ENCODE measurements around the gene SNRPA. TPM values are rescaled to one million over a fixed set of nuclear protein-coding genes. Genes with fewer than 3 reads are reported as not detected.
A peak's percentile ranks its signal among the peaks of the same experiment; 100 is the strongest.

The SNRPA gene
- total and polyA plus RNA-seq, 2 experiments from 2014 or later = 145 to 230 TPM

DNA sequence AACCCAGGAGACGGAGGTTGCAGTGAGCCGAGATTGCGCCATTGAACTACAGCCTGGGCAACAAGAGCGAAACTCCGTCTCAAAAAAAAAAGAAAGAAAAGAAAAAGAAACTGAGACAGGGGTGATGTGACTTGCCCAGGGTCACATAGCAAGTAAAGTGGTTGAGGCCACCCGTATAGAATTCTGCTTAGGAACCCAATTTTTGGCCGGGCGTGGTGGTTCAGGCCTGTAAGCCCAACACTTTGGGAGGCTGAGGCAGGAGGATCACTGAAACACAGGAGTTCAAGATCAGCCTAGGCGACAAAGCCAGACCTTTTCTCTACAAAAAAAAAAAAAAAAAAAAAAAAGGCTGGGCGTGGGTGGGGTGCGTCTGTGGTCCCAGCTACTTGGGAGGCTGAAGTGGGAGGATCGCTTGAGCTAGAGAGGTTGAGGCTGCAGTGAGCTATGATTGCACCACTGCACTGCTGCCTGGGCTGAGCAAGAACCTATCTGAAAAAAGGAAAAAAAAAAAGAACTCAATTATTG is 1.3 kb downstream of the SNRPA start:
- Histone ChIP-seq H3K27ac (no peak overlapping the region), H3K9me3 (ENCODE audit: low read depth) (no peaks in the 10 kb centered on the region), H3K27me3 (no peaks in the 10 kb centered on the region), H3K4me1 (ENCODE audit: low read depth) (peaks cover 16% of the 10 kb centered on the region), H3K36me3 (peaks cover 5% of the 10 kb centered on the region), H3K4me3 (peak overlapping the region; percentile 64)
- DNase-seq (ENCODE audit: low read depth in 1 of 2, low spot score in 1 of 2) = no peak
- TF ChIP-seq, protein P1, sequence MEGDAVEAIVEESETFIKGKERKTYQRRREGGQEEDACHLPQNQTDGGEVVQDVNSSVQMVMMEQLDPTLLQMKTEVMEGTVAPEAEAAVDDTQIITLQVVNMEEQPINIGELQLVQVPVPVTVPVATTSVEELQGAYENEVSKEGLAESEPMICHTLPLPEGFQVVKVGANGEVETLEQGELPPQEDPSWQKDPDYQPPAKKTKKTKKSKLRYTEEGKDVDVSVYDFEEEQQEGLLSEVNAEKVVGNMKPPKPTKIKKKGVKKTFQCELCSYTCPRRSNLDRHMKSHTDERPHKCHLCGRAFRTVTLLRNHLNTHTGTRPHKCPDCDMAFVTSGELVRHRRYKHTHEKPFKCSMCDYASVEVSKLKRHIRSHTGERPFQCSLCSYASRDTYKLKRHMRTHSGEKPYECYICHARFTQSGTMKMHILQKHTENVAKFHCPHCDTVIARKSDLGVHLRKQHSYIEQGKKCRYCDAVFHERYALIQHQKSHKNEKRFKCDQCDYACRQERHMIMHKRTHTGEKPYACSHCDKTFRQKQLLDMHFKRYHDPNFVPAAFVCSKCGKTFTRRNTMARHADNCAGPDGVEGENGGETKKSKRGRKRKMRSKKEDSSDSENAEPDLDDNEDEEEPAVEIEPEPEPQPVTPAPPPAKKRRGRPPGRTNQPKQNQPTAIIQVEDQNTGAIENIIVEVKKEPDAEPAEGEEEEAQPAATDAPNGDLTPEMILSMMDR (IDR thresholded peaks at IDR 0.05; ENCODE audit: low read depth, low read length) = no peak

GRCh38 chr19:40754611-40755247 is 3.7 kb downstream of the SNRPA start:
- Histone ChIP-seq H3K4me1 (ENCODE audit: low read depth) (peaks cover 2% of the 10 kb centered on the region), H3K27ac (peak overlapping the region; percentile 36), H3K36me3 (peaks cover 17% of the 10 kb centered on the region), H3K9me3 (ENCODE audit: low read depth) (no peaks in the 10 kb centered on the region), H3K27me3 (no peaks in the 10 kb centered on the region), H3K4me3 (no peak overlapping the region)
- DNase-seq (ENCODE audit: low read depth in 1 of 2, low spot score in 1 of 2) = peak in 1 of 2 donors; percentile 30
- TF ChIP-seq, protein P1 (IDR thresholded peaks at IDR 0.05; ENCODE audit: low read depth, low read length) = no peak

DNA sequence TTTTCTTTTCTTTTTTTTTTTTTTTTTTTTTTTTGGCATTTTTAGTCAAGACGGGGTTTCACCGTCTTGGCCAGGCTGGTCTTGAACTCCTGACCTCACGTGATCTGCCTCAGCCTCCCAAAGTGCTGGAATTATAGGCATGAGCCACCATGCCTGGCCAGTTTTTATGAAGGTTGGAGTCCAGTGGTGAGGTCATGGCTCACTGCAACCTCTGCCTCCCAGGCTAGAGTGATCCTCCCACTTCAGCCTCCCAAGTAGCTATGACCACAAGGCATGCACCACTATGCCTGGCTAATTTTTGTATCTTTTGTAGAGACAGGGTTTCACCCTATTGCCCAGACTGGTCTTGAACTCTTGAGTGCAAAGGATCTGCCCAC is 4.2 kb downstream of the SNRPA start:
- Histone ChIP-seq H3K4me1 (ENCODE audit: low read depth) (no peaks in the 10 kb centered on the region), H3K27ac (no peak overlapping the region), H3K27me3 (no peaks in the 10 kb centered on the region), H3K9me3 (ENCODE audit: low read depth) (no peaks in the 10 kb centered on the region), H3K36me3 (peaks cover 21% of the 10 kb centered on the region), H3K4me3 (no peak overlapping the region)
- DNase-seq (ENCODE audit: low read depth in 1 of 2, low spot score in 1 of 2) = no peak
- TF ChIP-seq, protein P1 (IDR thresholded peaks at IDR 0.05; ENCODE audit: low read depth, low read length) = no peak

- Histone ChIP-seq H3K27ac (no peak overlapping the region), H3K36me3 (peaks cover 26% of the 10 kb centered on the region), H3K4me1 (ENCODE audit: low read depth) (no peaks in the 10 kb centered on the region), H3K9me3 (ENCODE audit: low read depth) (no peaks in the 10 kb centered on the region), H3K4me3 (no peak overlapping the region), H3K27me3 (no peaks in the 10 kb centered on the region)
- TF ChIP-seq, protein P1 (IDR thresholded peaks at IDR 0.05; ENCODE audit: low read depth, low read length) = no peak
- no peak for DNase-seq (ENCODE audit: low read depth in 1 of 2, low spot score in 1 of 2)
Observed at GRCh38 chr19:40755791-40756190, 4.8 kb downstream of the SNRPA start.

DNA sequence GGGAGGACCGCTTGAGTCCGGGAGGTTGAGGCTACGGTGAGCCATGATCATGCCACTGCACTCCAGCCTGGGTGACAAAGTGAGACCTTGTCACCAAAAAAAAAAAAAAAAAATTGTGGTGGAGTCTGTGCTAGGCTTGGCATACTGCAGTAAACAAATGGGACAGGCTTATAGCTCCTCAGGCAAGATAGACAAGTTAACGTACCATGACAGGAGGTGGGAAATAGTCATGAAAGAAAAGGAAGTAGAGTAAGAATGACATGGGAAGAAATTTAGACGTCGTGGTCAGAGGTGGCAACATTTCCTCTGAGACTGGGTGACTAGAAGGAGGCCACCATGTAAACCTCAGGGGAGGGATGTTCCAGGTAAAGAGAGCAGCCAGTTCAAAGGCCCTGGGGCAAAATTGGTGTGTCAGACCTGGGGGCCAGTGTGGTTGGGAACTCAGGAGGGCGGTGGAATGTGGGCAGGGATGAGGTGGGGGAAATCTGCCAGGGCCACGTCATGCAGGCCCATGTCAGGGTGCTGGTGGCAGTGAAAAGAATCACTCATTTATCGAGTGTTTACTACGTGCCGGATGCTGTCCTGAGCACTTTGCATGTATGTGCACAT is 5.6 kb downstream of the SNRPA start:
- H3K4me3 ChIP-seq = no peak overlapping the region
- no peaks in the 10 kb centered on the region for H3K9me3 ChIP-seq (ENCODE audit: low read depth)
- DNase-seq (ENCODE audit: low read depth in 1 of 2, low spot score in 1 of 2) = no peak
- H3K4me1 ChIP-seq (ENCODE audit: low read depth) = no peaks in the 10 kb centered on the region
- H3K36me3 ChIP-seq = peaks cover 28% of the 10 kb centered on the region
- TF ChIP-seq, protein P1 (IDR thresholded peaks at IDR 0.05; ENCODE audit: low read depth, low read length) = no peak
- H3K27me3 ChIP-seq = no peaks in the 10 kb centered on the region
- H3K27ac ChIP-seq = no peak overlapping the region
